B cell (primary cell): ENCODE results near the gene TCF25. TPM values are rescaled to one million over a fixed set of nuclear protein-coding genes. Genes with fewer than 3 reads are reported as not detected.

Source experiments
- ATAC-seq: fragments of 200-7000 bp; cut with Tn5 transposase; one replicate; pipeline ENCODE4 v1.10.0; 2021; ENCODE audit warnings: low read depth, mild to moderate bottlenecking, moderate number of reproducible peaks, moderate library complexity
- CTCF ChIA-PET: fragments of 350-600 bp; sonication (Branson Sonifier 250); formaldehyde crosslinking; loops from one replicate; lab custom pipeline; 2021; ENCODE audit warnings: antibody characterized with exemption, inconsistent platforms; lab: Charles Lee
- POLR2A ChIA-PET: fragments of 350-600 bp; sonication (Branson Sonifier 250); formaldehyde crosslinking; loops from one replicate; lab custom pipeline; 2021; ENCODE audit warnings: antibody characterized with exemption; lab: Charles Lee
- DNase-seq: peaks from one replicate; pipeline ENCODE4 v3.0.0; 2013
- H2AFZ ChIP-seq: 2 replicates; pipeline ENCODE4 v1.6.1; 2012; ENCODE audit warnings: mild to moderate bottlenecking, low read depth, low read length; ENCODE audit not compliant: insufficient read depth, poor library complexity, severe bottlenecking
- H3K27ac ChIP-seq, 2 donors: 1 replicate in 1 of 2; 2 replicates in 1 of 2; pipeline ENCODE4 v1.5.1; 2012 to 2013; ENCODE audit warnings: low read length in 2 of 2, mild to moderate bottlenecking in 2 of 2, moderate library complexity in 1 of 2
- H3K27me3 ChIP-seq, 4 experiments: fragments of 200-600 bp in 1 of 4; sonication (generic) in 1 of 4; replicated peaks in 1 of 4; 1 replicate in 2 of 4; 2 replicates in 2 of 4; pipeline versions ENCODE4 v1.6.1 to v1.7.0; 2013 to 2016; ENCODE audit warnings: low read length in 3 of 4, mild to moderate bottlenecking in 2 of 4, mixed read lengths in 1 of 4, moderate library complexity in 1 of 4; ENCODE audit not compliant: insufficient read depth in 4 of 4, control insufficient read depth in 3 of 4; ENCODE audit errors: control extremely low read depth in 1 of 4
- H3K36me3 ChIP-seq, 2 experiments: replicated peaks in 1 of 2; 1 replicate in 1 of 2; 2 replicates in 1 of 2; pipeline versions ENCODE4 v1.6.1 to v1.7.1; 2013; ENCODE audit warnings: low read length in 1 of 2; ENCODE audit not compliant: insufficient read depth in 2 of 2, control insufficient read depth in 1 of 2; ENCODE audit errors: control extremely low read depth in 1 of 2, extremely low read depth in 1 of 2
- H3K4me1 ChIP-seq, 2 donors: fragments of 200-600 bp in 1 of 2; sonication (generic) in 1 of 2; 1 replicate in 1 of 2; 2 replicates in 1 of 2; pipeline versions ENCODE4 v1.5.1 to v1.6.1; 2013 to 2017; ENCODE audit warnings: low read length in 2 of 2; ENCODE audit not compliant: control insufficient read depth in 2 of 2, insufficient read depth in 2 of 2
- H3K4me2 ChIP-seq: replicated peaks from 2 replicates; pipeline ENCODE3; 2012; ENCODE audit warnings: mild to moderate bottlenecking, low read depth, low read length; ENCODE audit not compliant: poor library complexity, severe bottlenecking
- H3K4me3 ChIP-seq, 5 experiments: fragments of 200-600 bp in 1 of 5; sonication (generic) in 1 of 5; 1 replicate in 3 of 5; 2 replicates in 2 of 5; pipeline versions ENCODE4 v1.5.1 to v1.7.0; 2011 to 2016; ENCODE audit warnings: low read length in 4 of 5, mild to moderate bottlenecking in 4 of 5, low read depth in 2 of 5, control low read depth in 1 of 5, moderate library complexity in 1 of 5; ENCODE audit not compliant: insufficient read depth in 1 of 5; ENCODE audit errors: control extremely low read depth in 1 of 5, extremely low read depth in 1 of 5
- H3K79me2 ChIP-seq: fragments of 200-600 bp; sonication (generic); one replicate; pipeline ENCODE4 v1.6.0; 2016; ENCODE audit warnings: low read length; ENCODE audit not compliant: control insufficient read depth, insufficient read depth
- H3K9ac ChIP-seq: fragments of 200-600 bp; sonication (generic); 2 replicates; pipeline ENCODE4 v1.6.1; 2017; ENCODE audit warnings: mild to moderate bottlenecking, low read length, moderate library complexity
- H3K9me3 ChIP-seq, 3 donors: one replicate each; pipeline versions ENCODE4 v1.6.1 to v1.7.1; 2013; ENCODE audit warnings: low read length in 2 of 3; ENCODE audit not compliant: control insufficient read depth in 2 of 3, insufficient read depth in 1 of 3; ENCODE audit errors: control extremely low read depth in 1 of 3
- H4K20me1 ChIP-seq: 2 replicates; pipeline ENCODE4 v1.6.0; 2012; ENCODE audit warnings: mild to moderate bottlenecking, low read length; ENCODE audit not compliant: insufficient read depth, control insufficient read depth, poor library complexity, severe bottlenecking
- H3K27ac Mint-ChIP-seq: one replicate; pipeline ENCODE4 v1.8.0; 2021; ENCODE audit warnings: mixed read lengths
- H3K27me3 Mint-ChIP-seq: one replicate; pipeline ENCODE4 v1.8.0; 2021; ENCODE audit warnings: mixed read lengths
- H3K4me1 Mint-ChIP-seq: one replicate; pipeline ENCODE4 v1.8.0; 2021; ENCODE audit warnings: mixed read lengths
- H3K4me3 Mint-ChIP-seq: one replicate; pipeline ENCODE4 v1.8.0; 2021; ENCODE audit warnings: mixed read lengths
- H3K9me3 Mint-ChIP-seq: one replicate; pipeline ENCODE4 v1.8.0; 2022; ENCODE audit warnings: mixed read lengths; ENCODE audit not compliant: insufficient read depth
- CTCF ChIP-seq: fragments of 200-600 bp; IDR thresholded peaks from one replicate; pipeline ENCODE4 v1.8.0; 2022; ENCODE audit warnings: antibody characterized with exemption, mild to moderate bottlenecking
- EZH2 ChIP-seq: IDR thresholded peaks from 2 replicates; pipeline ENCODE4 v1.6.1; 2012; ENCODE audit warnings: borderline replicate concordance, low read depth, mild to moderate bottlenecking, moderate library complexity, low read length; ENCODE audit not compliant: insufficient read depth, poor library complexity, severe bottlenecking
- WGBS: methylation state at CpG from one replicate; pipeline ENCODE4 v1.1.5; 2013; ENCODE audit warnings: missing lambda C conversion rate; ENCODE audit not compliant: insufficient coverage; 5-methylcytosine and 5-hydroxymethylcytosine counted together
- intact Hi-C: fragments of 100-400 bp; cut with micrococcal nuclease; formaldehyde crosslinking; loops from one replicate; pipeline ENCODE4 v1.10.0; 2022
- polyA plus RNA-seq: library from polyadenylated mRNA; depleted of rRNA; stranded (reverse); fragments of >200 nt; gene quantifications from 2 replicates; pipeline ENCODE4 v1.2.3, GENCODE V29; 2012
- total RNA-seq, 2 donors: library from RNA; stranded (reverse); fragments of 120-200 nt in 1 of 2; gene quantifications; 1 replicate in 1 of 2; 2 replicates in 1 of 2; pipeline versions ENCODE4 v1.2.3 to v1.2.4, GENCODE V29; 2013 to 2022

Gene TCF25
- total and polyA plus RNA-seq, 2 donors (not counting 1 experiment from before 2014, with no cell fraction given), result 200 to 444 TPM

GRCh38 chr16:89952049-89952448, 78.7 kb downstream of the TCF25 start:
- TF ChIP-seq EZH2 (no peak), CTCF (no peak)
- Histone ChIP-seq H3K79me2 (peaks cover 54% of the 10 kb centered on the region), H3K27ac (no peak overlapping the region), H3K4me2 (peak overlapping the region; percentile 87), H3K4me3 (no peak overlapping the region), H3K36me3 (peaks cover 0 to 15% of the 10 kb centered on the region in 2 experiments), H3K4me1 (peaks cover 82 to 94% of the 10 kb centered on the region in 2 donors), H3K9me3 (peaks cover 0 to 38% (median 0%) of the 10 kb centered on the region in 3 donors), H3K9ac (no peak overlapping the region), H3K27me3 (peaks cover 0 to 2% (median 0%) of the 10 kb centered on the region in 4 experiments), H2AFZ (no peak overlapping the region), H4K20me1 (peaks cover 70% of the 10 kb centered on the region)
- CTCF ChIA-PET, result no interaction called here
- Mint-ChIP-seq H3K4me1 (peaks cover 78% of the 10 kb centered on the region), H3K9me3 (no peaks in the 10 kb centered on the region), H3K27me3 (peaks cover 4% of the 10 kb centered on the region), H3K4me3 (peak overlapping the region; percentile 16), H3K27ac (no peak overlapping the region)
- POLR2A ChIA-PET, result no interaction called here
- WGBS, result 100% methylated on average over 5 of the region's 12 CpGs
- no peak for DNase-seq
- intact Hi-C loops, result loop anchor here (2.0 to 5.0 kb wide), 2 partner anchors 33 to 55 kb away; partner anchors contain the start of gene MC1R
- ATAC-seq, result no peak

GRCh38 chr16:89952551-89952950, 79.2 kb downstream of the TCF25 start:
- Histone ChIP-seq H3K79me2 (peaks cover 56% of the 10 kb centered on the region), H3K27me3 (peaks cover 0 to 2% (median 0%) of the 10 kb centered on the region in 4 experiments), H3K27ac (no peak overlapping the region), H3K4me2 (peak overlapping the region; percentile 87), H2AFZ (no peak overlapping the region), H3K36me3 (peaks cover 0 to 20% of the 10 kb centered on the region in 2 experiments), H3K9me3 (peaks cover 0 to 36% (median 0%) of the 10 kb centered on the region in 3 donors), H4K20me1 (peaks cover 70% of the 10 kb centered on the region), H3K4me3 (no peak overlapping the region), H3K9ac (no peak overlapping the region), H3K4me1 (peaks cover 82 to 94% of the 10 kb centered on the region in 2 donors)
- Mint-ChIP-seq H3K9me3 (no peaks in the 10 kb centered on the region), H3K4me3 (peak overlapping the region; percentile 16), H3K27ac (no peak overlapping the region), H3K4me1 (peaks cover 77% of the 10 kb centered on the region), H3K27me3 (no peaks in the 10 kb centered on the region)
- DNase-seq (no peak), ATAC-seq (no peak)
- TF ChIP-seq EZH2, result no peak
- no peak for TF ChIP-seq CTCF
- intact Hi-C loops, result loop anchor here (2.0 to 5.0 kb wide), 2 partner anchors 34 to 55 kb away; partner anchors contain the start of gene MC1R
- WGBS, result 100% methylated on average over 5 of the region's 6 CpGs
- ChIA-PET POLR2A (no interaction called here), CTCF (interaction anchor here (0.9 kb wide), 1 partner anchor 42 kb away, joined by 3 read pairs; no protein-coding TSS in a partner anchor)
